Stimulated activated CD4-positive, alpha-beta T cell treated with anti-CD3 and anti-CD28 coated beads, Interleukin-1b, Interleukin-23, amount 100 ng/mL, for 1 hour (primary cell): Measurements from ENCODE around the gene PPFIA2.

ENCODE experiments used
- DNase-seq, 2 donors: peaks; one replicate each; pipeline ENCODE4 v3.0.0-alpha.2; 2020; ENCODE audit warnings: low read depth in 2 of 2

Gene PPFIA2

GRCh38 chr12:81759190-81760051 is at the start of gene PPFIA2:
Gene PPFIA2 (minus strand): TSS chr12:81759350.
- no peak for DNase-seq

DNA sequence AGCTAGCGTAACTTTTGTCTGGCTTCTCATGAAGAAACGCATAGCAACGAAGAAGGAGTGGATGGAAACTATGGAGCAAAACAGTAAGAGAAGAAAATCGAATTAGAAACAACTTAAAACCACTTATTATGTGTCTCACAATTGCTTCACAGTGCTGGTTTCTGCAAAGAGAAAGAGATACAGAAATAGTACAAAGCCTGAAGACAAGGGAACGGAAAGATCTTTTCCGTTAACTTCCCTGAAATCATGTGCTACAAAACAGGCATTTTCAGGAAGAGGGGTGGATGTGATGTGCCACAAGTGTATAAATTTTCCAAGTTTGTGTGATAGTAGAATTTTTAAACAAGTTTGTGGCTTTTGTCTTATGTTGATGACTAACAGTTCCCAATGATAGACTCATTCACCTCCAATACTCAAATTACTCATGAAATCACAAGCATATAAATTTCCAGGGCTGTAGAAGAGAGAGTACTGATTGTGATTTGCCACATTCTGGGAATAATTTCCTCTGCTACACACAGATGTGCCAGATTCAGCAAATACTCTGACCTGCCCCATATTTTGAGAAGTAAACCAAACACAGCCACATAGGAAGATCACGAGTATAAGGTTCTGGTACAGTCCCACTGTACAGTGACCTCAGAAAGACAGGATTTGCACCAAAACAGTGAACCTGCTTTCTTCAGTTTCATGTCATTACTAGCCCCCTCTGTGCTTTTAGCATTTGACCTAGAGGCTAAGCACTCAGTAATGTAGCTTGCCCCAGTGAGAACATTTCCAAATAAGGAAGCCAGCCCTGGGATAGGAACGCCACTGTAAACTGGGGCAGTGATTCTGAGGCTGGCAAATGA is 41.4 kb upstream of the PPFIA2 start:
- no peak for DNase-seq

GRCh38 chr12:81798294-81798693 is 39.1 kb upstream of the PPFIA2 start:
- DNase-seq, result no peak

DNA sequence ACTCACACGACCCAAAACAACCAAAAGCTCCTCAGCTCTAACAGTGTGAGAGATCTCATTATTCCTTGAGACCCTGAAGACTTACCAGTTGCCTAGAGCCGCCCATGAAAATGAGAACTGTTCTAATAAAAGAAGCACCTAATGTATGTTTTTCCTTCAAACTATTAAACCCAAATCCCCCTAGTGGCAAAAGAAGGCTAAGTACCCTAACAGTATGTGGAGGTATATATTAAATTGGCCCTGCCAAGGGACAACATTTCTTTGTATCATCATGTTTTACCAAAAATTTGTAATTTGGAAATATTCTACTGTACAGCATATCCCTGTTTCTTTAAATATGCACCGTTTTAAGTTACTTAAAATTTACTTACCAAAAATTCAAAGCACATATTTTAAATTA is 38.0 kb upstream of the PPFIA2 start:
- DNase-seq, result no peak

GRCh38 chr12:81792666-81793065 is 33.5 kb upstream of the PPFIA2 start:
- no peak for DNase-seq

- DNase-seq, result no peak
Measured at GRCh38 chr12:81779216-81779615, 20.1 kb upstream of the PPFIA2 start.

DNA sequence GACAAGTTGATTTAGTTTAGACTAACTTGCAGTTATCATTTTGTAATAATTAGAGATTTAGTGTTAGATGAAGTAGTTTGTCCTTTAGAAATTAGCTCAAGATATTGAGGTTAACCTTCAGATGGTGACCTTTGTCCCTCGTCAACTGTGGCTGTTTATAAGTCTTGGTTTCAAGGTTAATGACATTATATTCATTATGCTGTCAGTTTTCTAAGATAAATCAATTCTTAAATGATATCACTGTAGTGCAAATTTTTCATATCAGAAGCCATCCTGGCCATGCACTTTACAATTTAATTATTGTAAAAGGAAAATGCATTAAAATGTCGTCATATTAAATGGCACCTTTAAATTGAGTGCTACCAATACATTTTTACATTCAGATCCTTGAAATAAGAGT is 19.6 kb upstream of the PPFIA2 start:
- no peak for DNase-seq

GRCh38 chr12:81758421-81759189 is 545 bp downstream of the PPFIA2 start:
- no peak for DNase-seq

DNA sequence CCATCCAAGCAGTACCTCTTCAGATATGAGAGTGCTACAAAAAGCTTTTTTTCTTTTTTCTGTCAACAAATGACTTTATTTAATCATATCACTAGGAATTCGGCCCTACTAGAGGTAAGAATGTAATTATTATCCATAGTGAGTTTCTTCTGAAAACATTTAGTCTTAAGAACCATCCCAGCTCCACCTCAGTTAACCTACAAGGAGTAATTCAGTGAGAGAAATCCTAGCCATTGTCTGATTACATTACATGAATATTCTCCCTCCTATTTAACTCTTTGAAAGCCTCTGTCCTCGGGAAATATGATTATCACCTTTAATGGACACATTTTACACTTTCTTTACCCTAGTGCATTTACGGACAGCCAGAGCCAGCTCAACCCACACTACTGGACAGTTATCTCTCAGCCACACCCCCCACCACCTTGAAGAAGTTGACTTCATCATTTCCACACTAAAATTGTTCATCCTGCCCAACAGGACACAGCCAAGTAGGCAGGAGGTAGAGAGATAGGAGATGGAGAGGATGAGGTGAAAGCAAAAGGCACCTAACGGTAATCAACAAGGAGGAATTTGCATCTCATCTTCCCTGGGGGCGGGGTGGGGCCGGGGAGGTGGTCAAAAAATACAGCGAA is 1.3 kb downstream of the PPFIA2 start:
- no peak for DNase-seq

- DNase-seq, result no peak
Measured at GRCh38 chr12:81729781-81730180, 29.4 kb downstream of the PPFIA2 start.

DNA sequence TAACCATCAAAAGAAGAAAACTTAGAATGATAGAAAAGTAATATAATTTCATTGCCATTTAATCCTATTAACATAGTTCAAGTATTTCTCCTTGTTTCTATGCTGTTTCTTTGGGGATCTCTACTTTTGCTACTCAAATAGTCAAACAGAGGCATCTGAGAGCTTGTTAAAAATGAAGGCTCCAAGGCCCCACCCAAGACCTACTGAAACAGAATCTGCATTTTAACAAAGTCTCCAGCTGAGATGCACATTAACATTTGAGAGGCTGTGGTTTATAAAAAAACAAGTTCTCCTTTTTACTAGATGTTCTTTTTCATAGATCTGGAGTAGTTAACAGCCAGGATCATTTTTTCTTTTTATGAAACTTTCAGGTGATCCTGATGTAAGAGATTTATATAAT is 31.8 kb downstream of the PPFIA2 start:
- DNase-seq, result no peak

DNA sequence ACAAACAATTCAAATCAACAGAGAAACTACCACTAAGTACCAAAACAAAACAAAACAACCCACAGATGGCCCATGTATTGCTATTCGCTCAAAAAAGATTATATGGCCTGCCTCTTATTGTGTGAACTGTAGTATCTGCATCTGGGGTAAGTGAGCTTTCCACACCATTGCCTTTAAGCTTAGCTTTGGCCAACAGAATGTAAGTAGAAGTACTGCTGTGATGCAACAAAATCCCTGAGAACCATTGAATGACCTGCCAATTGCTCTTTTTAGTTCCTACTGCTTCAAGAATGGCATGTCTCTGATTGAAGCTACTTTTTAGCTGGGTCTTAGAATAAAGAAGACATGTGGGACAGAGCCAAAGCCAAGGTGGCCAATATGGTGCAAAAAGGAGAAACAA is 32.5 kb downstream of the PPFIA2 start:
- DNase-seq, result no peak

GRCh38 chr12:81723361-81723760 is 35.8 kb downstream of the PPFIA2 start:
- DNase-seq, result no peak

DNA sequence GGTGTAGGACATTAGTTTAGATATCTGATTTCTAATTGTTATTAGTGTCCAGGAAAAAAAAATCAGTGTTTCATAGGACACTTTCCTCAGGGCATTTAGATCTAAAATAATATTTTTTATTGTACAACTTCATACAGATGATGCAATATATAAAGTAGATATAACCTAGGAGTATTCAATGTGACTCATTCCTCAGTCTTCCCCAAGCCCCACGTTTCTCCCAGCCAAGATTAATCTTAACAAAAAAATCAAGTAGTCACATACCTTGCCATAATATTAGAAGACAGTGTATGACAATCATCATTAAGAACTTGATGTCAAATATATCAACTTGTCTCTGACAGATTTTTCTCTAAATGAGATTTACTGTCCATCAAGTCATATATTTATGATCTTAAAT is 37.1 kb downstream of the PPFIA2 start:
- no peak for DNase-seq

- no peak for DNase-seq
Measured at GRCh38 chr12:81718616-81719015, 40.5 kb downstream of the PPFIA2 start.

DNA sequence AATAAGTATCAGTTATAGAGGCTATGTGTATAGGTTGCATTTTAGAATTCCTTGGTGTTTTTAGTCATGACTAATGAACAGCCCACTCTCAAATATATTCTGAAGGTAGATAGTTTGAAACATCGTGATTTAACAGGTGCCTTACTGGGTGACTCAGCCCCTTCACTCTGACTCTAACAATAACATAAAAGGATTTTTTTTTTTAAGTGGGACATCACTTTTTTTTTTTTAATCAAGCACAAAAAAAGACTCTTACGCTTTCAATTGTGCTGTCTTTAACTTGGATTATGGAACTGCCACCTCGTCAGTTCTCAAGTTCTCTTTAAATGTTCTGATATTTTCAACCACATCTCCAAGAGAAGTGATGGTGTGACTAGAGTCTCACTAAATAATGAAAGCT is 46.6 kb downstream of the PPFIA2 start:
- DNase-seq, result no peak

DNA sequence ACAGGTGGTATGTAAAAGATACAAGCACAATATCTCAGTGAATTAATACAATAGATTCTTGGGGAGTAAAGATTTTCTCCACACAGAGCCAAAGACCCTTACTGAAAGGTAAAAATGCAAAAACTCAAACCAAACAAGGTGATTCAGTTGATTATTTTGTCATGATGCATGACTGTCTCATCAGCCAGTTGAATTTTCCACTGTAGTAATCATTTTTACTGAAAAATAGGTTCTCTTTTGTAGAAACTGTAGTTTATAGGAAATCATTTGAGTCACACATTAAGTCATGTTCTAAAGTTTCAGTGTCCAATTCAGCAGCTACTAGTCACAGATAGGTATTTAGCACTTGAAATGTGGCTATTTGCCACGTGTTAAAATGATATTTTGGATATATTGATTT is 53.6 kb downstream of the PPFIA2 start:
- DNase-seq, result no peak

GRCh38 chr12:81699551-81699950 is 59.6 kb downstream of the PPFIA2 start:
- no peak for DNase-seq

DNA sequence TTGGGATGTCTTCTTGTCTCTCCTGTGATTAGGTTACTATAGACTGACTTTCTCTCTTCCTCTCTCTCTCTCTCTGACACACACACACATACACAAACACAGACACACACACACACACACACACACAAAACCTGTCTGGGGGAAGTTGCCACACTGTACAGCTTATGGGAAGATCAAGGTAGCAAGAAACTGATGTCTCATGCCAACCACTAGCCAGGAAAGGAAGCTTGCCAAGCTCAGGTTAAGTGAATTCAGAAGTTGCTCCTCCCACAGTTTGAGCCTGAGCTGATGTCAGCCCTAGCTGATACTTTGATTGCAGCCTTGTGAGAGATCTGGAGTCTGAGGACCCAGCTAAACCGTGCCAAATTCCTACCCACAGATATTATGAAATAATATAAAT is 67.1 kb downstream of the PPFIA2 start:
- no peak for DNase-seq

DNA sequence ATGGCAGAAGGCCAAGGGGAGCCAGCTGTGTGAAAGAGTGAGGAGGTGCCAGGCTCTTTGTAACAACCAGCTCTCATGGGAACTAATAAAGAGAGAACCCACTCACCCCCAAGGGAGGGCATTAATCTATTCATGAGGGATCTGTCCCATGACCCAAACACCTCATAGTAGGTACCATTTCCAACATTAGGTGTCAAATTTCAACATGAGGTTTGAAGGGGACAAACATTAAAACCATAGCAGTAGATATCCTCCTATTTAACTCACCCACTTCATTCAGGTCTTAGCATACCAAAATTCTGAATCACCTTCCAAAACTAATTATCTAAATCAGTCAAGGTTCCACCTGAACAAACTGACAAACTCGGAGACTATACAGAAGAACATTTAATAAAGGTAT is 75.3 kb downstream of the PPFIA2 start:
- DNase-seq, result no peak

DNA sequence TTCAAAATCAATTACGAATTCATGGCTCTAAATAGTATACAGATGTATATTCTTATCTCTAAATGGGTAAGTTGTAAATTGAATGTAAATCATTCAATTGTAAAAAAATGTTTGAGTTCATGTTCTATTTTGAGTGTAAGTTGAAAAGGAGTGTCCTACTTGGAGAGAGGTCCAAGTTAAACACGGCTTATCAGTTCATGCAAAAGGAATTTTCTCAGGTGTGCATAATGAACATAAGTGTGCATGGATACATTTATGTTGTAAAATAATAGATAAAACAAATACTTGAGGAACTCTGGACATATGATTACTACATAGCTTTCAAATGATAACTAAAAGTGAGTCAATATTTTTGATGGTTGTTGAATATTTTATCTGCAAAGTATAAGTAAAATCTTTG is 79.5 kb downstream of the PPFIA2 start:
- DNase-seq, result no peak

DNA sequence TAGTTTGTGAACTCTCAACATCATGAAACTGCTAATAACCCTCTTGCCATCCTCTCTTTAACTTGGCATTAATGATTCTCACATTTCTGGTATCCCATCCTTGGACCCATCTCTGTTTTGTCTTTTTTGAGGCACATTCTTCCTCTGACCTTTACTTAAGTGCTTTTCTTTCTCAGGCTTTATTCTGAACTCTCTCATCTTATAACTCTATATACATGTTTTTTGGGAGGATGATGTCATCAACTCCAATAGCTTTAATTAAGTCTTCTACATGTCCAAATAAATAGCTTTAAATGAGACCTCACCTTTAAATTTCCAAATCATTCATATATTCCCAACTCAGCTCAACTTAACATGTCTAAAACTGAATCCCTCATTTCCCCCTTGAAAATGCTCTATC is 88.4 kb downstream of the PPFIA2 start:
- DNase-seq, result no peak
